HCT116 (cell line): Measurements from ENCODE around the gene CMTM2. TPM values are rescaled to one million over a fixed set of nuclear protein-coding genes. Genes with fewer than 3 reads are reported as not detected.

Experiments used
- ATAC-seq: fragments of 200-7000 bp; cut with Tn5 transposase; 2 replicates; pipeline ENCODE4 v1.9.1; 2020; ENCODE audit warnings: mild to moderate bottlenecking, moderate library complexity
- BruUV-seq: library from RNA; stranded (reverse); fragments of 400-500 nt; replicated peaks from 2 replicates; lab custom pipeline; 2021; lab: Mats Ljungman, UMichigan
- CTCF ChIA-PET: fragments of 300-600 bp; sonication (Branson Sonifier 250); formaldehyde crosslinking; loops from one replicate; lab custom pipeline; 2021; ENCODE audit warnings: antibody characterized with exemption; lab: Charles Lee
- POLR2A ChIA-PET: fragments of 300-600, 350-600 bp; sonication (Branson Sonifier 250); formaldehyde crosslinking; loops from one replicate; lab custom pipeline; 2021; ENCODE audit warnings: antibody characterized with exemption; lab: Charles Lee
- RAD21 ChIA-PET, 2 experiments: fragments of 300-600 bp; sonication (Branson Sonifier 250); formaldehyde crosslinking; loops; one replicate each; lab custom pipeline; 2023; ENCODE audit warnings: low total read pairs in 2 of 2; ENCODE audit not compliant: uncharacterized antibody in 2 of 2, unreplicated experiment in 2 of 2, low non-redundant PET in 1 of 2; lab: Charles Lee
- DNase-seq: peaks from one replicate; pipeline ENCODE4 v3.0.0-alpha.2; 2010; ENCODE audit warnings: low read depth, low spot score
- H2AFZ ChIP-seq: fragments of 200-600 bp; shearing (Covaris generic), sonication (generic); 2 replicates; pipeline ENCODE4 v1.6.1; 2017; ENCODE audit warnings: low read depth, mixed run types, mixed read lengths, antibody characterized with exemption, low read length; ENCODE audit not compliant: poor library complexity, severe bottlenecking
- H3K27ac ChIP-seq: 2 replicates; pipeline ENCODE4 v1.5.1; 2012; ENCODE audit warnings: low read depth, low read length
- H3K27me3 ChIP-seq: fragments of 200-600 bp; sonication (generic); 2 replicates; pipeline ENCODE4 v1.6.1; 2016; ENCODE audit warnings: mixed run types, low read length, mixed read lengths; ENCODE audit not compliant: insufficient read depth
- H3K36me3 ChIP-seq, 2 experiments: fragments of 200-500 bp in 1 of 2; fragments of 200-600 bp in 1 of 2; sonication (Bioruptor generic) in 1 of 2; sonication (generic) in 1 of 2; 2 replicates each; pipeline versions ENCODE4 v1.5.1 to v1.6.1; 2014 to 2016; ENCODE audit warnings: low read length in 2 of 2, inconsistent platforms in 1 of 2, mixed read lengths in 1 of 2, mixed run types in 1 of 2; ENCODE audit not compliant: insufficient read depth in 2 of 2, control insufficient read depth in 1 of 2
- H3K4me1 ChIP-seq, 2 experiments: fragments of 200-600 bp in 1 of 2; sonication (generic) in 1 of 2; 2 replicates each; pipeline versions ENCODE4 v1.5.1 to v1.6.1; 2012 to 2017; ENCODE audit warnings: low read length in 2 of 2, inconsistent platforms in 1 of 2, mild to moderate bottlenecking in 1 of 2, mixed read lengths in 1 of 2, mixed run types in 1 of 2, moderate library complexity in 1 of 2; ENCODE audit not compliant: insufficient read depth in 2 of 2, control insufficient read depth in 1 of 2
- H3K4me2 ChIP-seq: fragments of 200-600 bp; sonication (generic); 2 replicates; pipeline ENCODE4 v1.6.1; 2017; ENCODE audit warnings: mixed run types, low read length, mixed read lengths
- H3K4me3 ChIP-seq, 2 experiments: fragments of 200-600 bp in 1 of 2; sonication (generic) in 1 of 2; replicated peaks in 1 of 2; 2 replicates each; pipeline ENCODE4 v1.5.1; 2011 to 2016; ENCODE audit warnings: low read length in 2 of 2, control low read depth in 1 of 2, low read depth in 1 of 2, mild to moderate bottlenecking in 1 of 2, mixed read lengths in 1 of 2, mixed run types in 1 of 2
- H3K79me2 ChIP-seq: fragments of 200-600 bp; sonication (generic); 2 replicates; pipeline ENCODE4 v1.6.1; 2017; ENCODE audit warnings: mild to moderate bottlenecking, mixed run types, low read length, moderate library complexity, mixed read lengths; ENCODE audit not compliant: insufficient read depth
- H3K9ac ChIP-seq: fragments of 200-600 bp; sonication (generic); 2 replicates; pipeline ENCODE4 v1.6.1; 2016; ENCODE audit warnings: low read length, mixed read lengths
- H3K9me2 ChIP-seq: fragments of 200-600 bp; sonication (generic), shearing (Covaris generic); 2 replicates; pipeline ENCODE4 v1.6.1; 2017; ENCODE audit warnings: mixed run types, mild to moderate bottlenecking, moderate library complexity; ENCODE audit not compliant: insufficient read depth
- H3K9me3 ChIP-seq, 2 experiments: fragments of 200-500 bp in 1 of 2; fragments of 200-600 bp in 1 of 2; sonication (Bioruptor generic) in 1 of 2; sonication (generic) in 1 of 2; 2 replicates each; pipeline ENCODE4 v1.6.1; 2014 to 2017; ENCODE audit warnings: low read length in 2 of 2, mixed read lengths in 2 of 2, inconsistent platforms in 1 of 2, low read depth in 1 of 2, mild to moderate bottlenecking in 1 of 2, mixed run types in 1 of 2, moderate library complexity in 1 of 2; ENCODE audit not compliant: control insufficient read depth in 1 of 2, insufficient read depth in 1 of 2
- H4K20me1 ChIP-seq: fragments of 200-600 bp; sonication (generic), shearing (Covaris generic); 2 replicates; pipeline ENCODE4 v1.6.1; 2017; ENCODE audit warnings: mixed run types, mild to moderate bottlenecking, moderate library complexity; ENCODE audit not compliant: insufficient read depth
- ELF1 ChIP-seq: IDR thresholded peaks from 2 replicates; pipeline ENCODE4 v1.6.1; 2012; ENCODE audit warnings: low read depth, borderline replicate concordance
- EZH2 ChIP-seq: fragments of 200-600 bp; sonication (generic); IDR thresholded peaks from 2 replicates; pipeline ENCODE4 v1.6.1; 2017; ENCODE audit warnings: antibody characterized with exemption, mixed run types
- EZH2phosphoT487 ChIP-seq: fragments of 200-600 bp; IDR thresholded peaks from 2 replicates; pipeline ENCODE4 v1.6.1; 2018; ENCODE audit warnings: antibody characterized with exemption, borderline replicate concordance
- JUND ChIP-seq: IDR thresholded peaks from 2 replicates; pipeline ENCODE4 v1.6.1; 2012
- POLR2A ChIP-seq: IDR thresholded peaks from 2 replicates; pipeline ENCODE4 v1.7.0; 2011; ENCODE audit warnings: borderline replicate concordance; ENCODE audit not compliant: insufficient read depth, insufficient read length; ENCODE audit errors: extremely low read depth
- POLR2AphosphoS5 ChIP-seq: IDR thresholded peaks from 2 replicates; pipeline ENCODE4 v1.6.1; 2011; ENCODE audit warnings: mild to moderate bottlenecking, low read depth, low read length, moderate library complexity
- RAD21 ChIP-seq: IDR thresholded peaks from 2 replicates; pipeline ENCODE4 v1.6.1; 2012; ENCODE audit warnings: low read depth, mild to moderate bottlenecking
- SP1 ChIP-seq: IDR thresholded peaks from 2 replicates; pipeline ENCODE4 v1.6.1; 2012; ENCODE audit warnings: low read depth
- TCF7L2 ChIP-seq: IDR thresholded peaks from 2 replicates; pipeline ENCODE4 v1.7.0; 2011; ENCODE audit warnings: borderline replicate concordance, inconsistent platforms; ENCODE audit not compliant: insufficient read depth, insufficient read length; ENCODE audit errors: extremely low read depth
- YY1 ChIP-seq: IDR thresholded peaks from 2 replicates; pipeline ENCODE4 v1.6.1; 2011; ENCODE audit warnings: low read length, low read depth, moderate library complexity, mild to moderate bottlenecking; ENCODE audit not compliant: insufficient replicate concordance; ENCODE audit errors: extremely low read depth
- intact Hi-C: fragments of 100-400 bp; cut with micrococcal nuclease; formaldehyde crosslinking; loops from 2 replicates; pipeline ENCODE4 v1.10.0; 2022
- total RNA-seq: library from RNA; stranded (reverse); gene quantifications from one replicate; pipeline ENCODE4 v1.2.1, GENCODE V29; 2021; ENCODE audit not compliant: unreplicated experiment
- TF ChIP-seq, protein P1 (sequence below): IDR thresholded peaks from 2 replicates; pipeline ENCODE4 v1.6.1; 2012
- TF ChIP-seq, protein P2 (sequence below): IDR thresholded peaks from 2 replicates; pipeline ENCODE4 v1.6.1; 2012; ENCODE audit warnings: low read depth

The CMTM2 gene
- total RNA-seq, 1 experiment from 2014 or later = 0.42 TPM

DNA sequence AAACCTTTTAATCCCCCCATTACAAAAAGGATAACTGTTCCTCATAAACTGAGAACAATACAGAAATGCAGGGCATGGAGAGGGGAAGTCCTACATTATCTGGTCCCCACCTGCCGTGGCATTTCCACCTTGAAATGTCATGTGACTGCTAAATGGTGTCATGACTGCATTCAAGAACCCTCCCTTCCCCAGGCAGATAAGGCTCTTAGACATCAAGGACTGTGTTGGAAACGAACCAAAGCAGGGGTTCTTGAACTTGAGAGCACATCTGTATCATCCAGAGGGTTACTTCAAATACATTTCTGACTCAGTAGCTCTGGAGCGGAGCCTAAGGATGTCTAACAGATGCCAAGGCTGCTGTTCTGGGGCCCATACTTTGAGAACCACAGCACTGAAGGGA lies 43.6 kb downstream of the CMTM2 start:
- H3K79me2 ChIP-seq = no peaks in the 10 kb centered on the region
- BruUV-seq = no TSS peak
- intact Hi-C loops = no loop called here
- no peaks in the 10 kb centered on the region for H3K27me3 ChIP-seq
- ChIA-PET RAD21 (no interaction called here), CTCF (no interaction called here), POLR2A (no interaction called here)
- no peak overlapping the region for H2AFZ ChIP-seq
- H3K9ac ChIP-seq = no peak overlapping the region
- peaks cover 14 to 26% of the 10 kb centered on the region in 2 experiments for H3K4me1 ChIP-seq
- no peaks in the 10 kb centered on the region for H3K9me3 ChIP-seq
- DNase-seq (no peak), ATAC-seq (no peak)
- no peak overlapping the region for H3K4me3 ChIP-seq
- no peaks in the 10 kb centered on the region for H4K20me1 ChIP-seq
- no peaks in the 10 kb centered on the region for H3K9me2 ChIP-seq
- no peak overlapping the region for H3K4me2 ChIP-seq
- H3K36me3 ChIP-seq = peaks cover 0 to 4% of the 10 kb centered on the region in 2 experiments; a peak in 1 of 4 replicates
- H3K27ac ChIP-seq = no peak overlapping the region
- no peak for TF ChIP-seq POLR2A
- TF ChIP-seq YY1 = no peak
- TF ChIP-seq EZH2 = no peak
- no peak for TF ChIP-seq JUND
- TF ChIP-seq, protein P1, sequence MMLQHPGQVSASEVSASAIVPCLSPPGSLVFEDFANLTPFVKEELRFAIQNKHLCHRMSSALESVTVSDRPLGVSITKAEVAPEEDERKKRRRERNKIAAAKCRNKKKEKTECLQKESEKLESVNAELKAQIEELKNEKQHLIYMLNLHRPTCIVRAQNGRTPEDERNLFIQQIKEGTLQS = no peak
- no peak for TF ChIP-seq ELF1
- TF ChIP-seq, protein P2, sequence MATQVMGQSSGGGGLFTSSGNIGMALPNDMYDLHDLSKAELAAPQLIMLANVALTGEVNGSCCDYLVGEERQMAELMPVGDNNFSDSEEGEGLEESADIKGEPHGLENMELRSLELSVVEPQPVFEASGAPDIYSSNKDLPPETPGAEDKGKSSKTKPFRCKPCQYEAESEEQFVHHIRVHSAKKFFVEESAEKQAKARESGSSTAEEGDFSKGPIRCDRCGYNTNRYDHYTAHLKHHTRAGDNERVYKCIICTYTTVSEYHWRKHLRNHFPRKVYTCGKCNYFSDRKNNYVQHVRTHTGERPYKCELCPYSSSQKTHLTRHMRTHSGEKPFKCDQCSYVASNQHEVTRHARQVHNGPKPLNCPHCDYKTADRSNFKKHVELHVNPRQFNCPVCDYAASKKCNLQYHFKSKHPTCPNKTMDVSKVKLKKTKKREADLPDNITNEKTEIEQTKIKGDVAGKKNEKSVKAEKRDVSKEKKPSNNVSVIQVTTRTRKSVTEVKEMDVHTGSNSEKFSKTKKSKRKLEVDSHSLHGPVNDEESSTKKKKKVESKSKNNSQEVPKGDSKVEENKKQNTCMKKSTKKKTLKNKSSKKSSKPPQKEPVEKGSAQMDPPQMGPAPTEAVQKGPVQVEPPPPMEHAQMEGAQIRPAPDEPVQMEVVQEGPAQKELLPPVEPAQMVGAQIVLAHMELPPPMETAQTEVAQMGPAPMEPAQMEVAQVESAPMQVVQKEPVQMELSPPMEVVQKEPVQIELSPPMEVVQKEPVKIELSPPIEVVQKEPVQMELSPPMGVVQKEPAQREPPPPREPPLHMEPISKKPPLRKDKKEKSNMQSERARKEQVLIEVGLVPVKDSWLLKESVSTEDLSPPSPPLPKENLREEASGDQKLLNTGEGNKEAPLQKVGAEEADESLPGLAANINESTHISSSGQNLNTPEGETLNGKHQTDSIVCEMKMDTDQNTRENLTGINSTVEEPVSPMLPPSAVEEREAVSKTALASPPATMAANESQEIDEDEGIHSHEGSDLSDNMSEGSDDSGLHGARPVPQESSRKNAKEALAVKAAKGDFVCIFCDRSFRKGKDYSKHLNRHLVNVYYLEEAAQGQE = no peak
- TF ChIP-seq RAD21 = no peak
- TF ChIP-seq EZH2phosphoT487 = no peak
- TF ChIP-seq POLR2AphosphoS5 = no peak
- TF ChIP-seq SP1 = no peak
- TF ChIP-seq TCF7L2 = no peak
